Hematopoietic multipotent progenitor cell treated with erythropoietin and hydrocortisone succinate and interleukin-3 and kit ligand, for 8 days (in vitro differentiated cells): ENCODE data around the gene BAIAP3.

Source experiments
- DNase-seq: peaks from one replicate; pipeline ENCODE4 v3.0.0-alpha.2; 2015

BAIAP3 gene

DNA sequence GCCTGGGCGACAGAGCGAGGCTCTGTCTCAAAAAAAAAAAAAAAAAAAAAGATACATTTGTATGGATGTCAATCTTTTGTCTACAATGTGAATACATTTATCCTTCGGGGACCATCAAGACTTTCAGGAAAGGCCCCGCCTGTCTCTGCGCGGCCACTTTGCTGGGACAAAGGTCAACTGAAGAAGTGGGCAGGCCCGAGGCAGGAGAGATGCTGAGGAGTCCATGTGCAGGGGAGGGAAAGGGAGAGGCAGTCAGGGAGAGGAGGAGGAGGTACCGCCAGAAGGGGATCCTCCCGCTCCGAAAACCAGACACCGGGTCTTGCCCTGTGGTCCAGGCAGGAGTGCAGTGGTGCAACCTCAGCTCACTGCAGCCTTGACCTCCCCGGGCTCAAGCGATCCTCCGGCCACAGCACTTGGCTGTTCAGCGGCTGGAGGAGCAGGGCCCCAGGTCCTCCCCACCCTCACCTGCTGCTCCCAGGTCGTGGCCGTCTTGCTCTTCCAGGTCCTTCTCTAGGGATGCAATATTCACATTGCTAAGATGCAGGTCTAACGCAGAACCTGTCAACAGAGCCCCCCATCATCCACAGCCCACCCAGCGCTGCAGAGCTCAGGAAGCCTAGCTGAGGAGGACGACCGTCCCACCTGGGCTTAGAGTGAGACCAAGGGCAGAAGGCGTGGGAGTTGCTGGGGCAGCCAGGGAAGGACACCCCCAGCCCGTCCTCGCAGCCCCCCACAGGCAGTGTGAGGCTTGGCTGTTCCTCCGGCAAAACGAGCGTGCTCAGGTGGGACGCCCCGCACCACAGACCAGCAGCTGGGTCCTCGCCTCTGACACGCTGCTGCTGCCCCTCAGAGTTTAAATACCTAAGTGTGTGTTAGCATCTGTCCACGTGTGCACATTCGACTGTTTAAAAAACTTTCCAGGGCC lies 37.9 kb downstream of the BAIAP3 start:
- no peak for DNase-seq

DNA sequence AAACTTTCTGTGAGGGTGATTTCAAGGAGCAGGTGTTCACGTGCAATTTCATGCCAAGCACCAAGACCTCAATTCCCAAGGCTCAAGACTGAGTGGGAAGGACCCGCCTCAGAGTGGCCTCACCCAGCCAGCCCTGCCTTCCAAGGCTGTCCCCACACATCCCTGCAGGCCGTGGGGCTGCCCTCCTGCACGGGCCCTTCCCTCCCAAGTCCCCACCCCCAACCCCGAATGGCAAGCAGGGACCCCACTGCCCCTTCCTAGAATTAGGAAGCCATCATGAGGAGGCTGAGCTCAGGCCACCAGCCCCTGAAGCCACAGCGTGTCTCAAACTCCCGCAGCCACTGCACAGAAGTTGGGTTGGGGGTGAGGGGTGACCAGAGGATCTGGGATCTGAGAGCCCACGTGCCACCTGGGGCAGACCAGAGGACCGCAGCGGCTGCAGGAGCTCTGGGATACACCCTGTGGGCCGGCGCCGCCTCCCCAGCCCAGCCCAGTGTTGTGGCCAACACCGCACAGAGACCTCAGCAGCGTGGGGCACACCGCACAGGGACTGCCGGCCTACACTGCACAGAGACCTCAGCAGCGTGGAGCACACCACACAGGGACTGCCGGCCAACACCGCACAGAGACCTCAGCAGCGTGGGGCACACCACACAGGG lies 39.0 kb downstream of the BAIAP3 start:
- DNase-seq = no peak

DNA sequence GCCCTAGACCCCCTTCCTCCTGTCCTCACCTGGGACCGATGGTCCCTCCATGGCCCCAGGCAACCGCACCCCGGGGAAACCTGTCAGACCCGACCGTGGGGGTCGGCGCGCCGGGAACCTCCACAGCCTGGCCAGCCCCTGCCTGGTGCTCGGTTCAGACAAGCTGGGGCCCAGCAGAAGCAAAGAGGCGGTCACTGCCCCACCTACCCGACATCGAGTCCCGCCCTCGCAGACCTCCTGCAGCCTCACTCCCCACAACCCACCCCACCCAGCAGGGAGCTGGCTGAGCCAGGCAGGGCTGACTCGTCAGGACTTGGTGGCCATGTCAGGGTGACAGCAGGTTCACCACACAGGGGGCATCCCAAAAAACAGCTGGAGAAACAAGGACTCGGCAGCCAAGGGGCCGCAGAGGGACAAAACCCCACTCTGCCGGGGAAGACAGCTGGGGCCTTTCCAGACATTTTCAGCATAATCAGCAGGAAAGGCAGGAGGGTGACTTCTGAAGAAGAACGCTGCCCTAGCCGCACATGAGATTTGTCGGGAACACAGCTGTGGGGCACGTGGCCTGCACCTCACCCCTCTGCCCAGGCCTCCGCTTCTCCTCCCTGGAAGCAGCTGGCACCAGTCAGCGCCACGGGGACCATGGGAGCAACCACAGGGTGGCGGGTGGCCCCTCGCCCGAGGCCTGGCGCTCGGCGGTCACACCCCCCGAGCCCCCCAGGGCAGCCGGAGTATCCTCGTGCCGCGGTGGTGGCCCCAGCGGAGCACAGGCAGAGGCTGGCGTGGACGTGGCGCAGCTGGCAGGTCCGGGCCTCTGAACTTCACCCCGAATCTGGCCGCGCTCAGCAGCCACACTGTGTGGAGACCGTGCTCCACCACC lies 41.2 kb downstream of the BAIAP3 start:
- DNase-seq = no peak

DNA sequence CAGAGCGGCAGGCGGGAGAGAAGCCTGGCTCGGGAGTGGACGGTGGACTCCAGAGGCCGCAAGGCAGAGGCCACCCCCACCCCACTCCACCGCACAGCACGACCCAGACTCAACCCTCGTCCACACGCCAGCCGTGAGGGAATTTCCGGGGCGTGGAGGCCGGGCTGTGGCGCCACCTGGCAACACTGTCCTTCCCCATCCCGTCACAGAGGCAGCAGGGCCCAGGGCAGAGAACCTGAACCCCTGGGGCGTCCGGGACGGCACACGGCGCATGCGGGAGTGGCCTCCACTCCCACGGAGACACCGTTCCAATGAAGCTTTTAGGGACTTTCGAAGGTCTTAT lies 41.8 kb downstream of the BAIAP3 start:
- DNase-seq = no peak

DNA sequence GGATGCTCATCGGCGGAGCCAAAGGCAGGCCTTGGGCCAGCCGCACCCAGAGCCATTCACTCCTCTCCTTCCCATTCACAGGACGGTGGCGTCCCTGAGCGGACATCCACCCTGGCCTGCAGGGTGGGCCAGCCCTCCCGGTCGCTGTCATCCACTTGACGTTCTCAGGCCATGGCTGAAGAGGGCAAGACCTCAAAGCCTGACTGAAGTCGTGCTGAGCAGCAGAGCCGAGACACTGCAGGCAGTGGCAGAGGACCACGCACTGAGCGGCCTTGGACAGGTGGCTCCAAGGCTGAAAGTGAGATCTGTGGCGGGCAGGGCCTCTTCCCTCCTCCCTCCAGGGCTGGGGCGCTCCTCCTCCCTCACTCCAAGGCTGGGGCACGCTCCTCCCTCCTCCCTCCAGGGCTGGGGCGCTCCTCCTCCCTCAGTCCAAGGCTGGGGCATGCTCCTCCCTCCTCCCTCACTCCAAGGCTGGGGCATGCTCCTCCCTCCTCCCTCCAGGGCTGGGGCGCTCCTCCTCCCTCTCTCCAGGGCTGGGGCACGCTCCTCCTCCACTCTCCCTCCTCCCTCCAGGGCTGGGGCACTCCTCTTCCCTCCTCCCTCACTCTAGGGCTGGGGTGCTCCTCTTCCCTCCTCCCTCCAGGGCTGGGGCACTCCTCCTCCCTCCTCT lies 42.4 kb downstream of the BAIAP3 start:
- peak; percentile 42 for DNase-seq

DNA sequence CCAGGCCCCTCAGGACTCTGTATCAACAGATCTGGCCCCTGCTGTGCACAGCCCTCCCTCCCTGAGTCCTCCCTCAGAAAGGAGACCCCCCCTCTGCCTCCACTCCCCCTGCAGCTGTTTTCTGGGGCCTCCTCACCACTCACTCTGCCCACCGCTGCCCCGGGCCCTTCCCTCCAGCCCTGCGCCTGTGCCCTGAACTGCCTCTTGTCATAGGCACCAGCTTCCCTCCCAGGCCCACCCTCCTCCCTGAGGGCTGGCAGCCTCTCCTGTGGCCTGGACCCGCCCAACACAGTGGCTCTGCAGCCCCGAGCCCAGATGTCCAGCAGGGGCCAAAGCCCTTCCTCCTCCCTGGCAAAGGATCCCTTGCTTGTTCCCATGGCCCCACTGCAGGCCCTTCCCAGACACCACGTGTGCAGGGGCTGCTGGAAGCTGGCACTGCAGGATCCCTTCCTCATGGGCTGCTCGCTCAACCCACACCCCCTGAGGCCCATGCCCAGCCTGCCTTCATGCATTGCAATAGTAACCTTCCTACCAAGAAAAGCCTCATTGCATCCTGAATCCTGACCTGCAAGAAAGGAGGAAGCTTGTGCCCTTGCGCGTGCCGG lies 44.1 kb downstream of the BAIAP3 start:
- DNase-seq = no peak

DNA sequence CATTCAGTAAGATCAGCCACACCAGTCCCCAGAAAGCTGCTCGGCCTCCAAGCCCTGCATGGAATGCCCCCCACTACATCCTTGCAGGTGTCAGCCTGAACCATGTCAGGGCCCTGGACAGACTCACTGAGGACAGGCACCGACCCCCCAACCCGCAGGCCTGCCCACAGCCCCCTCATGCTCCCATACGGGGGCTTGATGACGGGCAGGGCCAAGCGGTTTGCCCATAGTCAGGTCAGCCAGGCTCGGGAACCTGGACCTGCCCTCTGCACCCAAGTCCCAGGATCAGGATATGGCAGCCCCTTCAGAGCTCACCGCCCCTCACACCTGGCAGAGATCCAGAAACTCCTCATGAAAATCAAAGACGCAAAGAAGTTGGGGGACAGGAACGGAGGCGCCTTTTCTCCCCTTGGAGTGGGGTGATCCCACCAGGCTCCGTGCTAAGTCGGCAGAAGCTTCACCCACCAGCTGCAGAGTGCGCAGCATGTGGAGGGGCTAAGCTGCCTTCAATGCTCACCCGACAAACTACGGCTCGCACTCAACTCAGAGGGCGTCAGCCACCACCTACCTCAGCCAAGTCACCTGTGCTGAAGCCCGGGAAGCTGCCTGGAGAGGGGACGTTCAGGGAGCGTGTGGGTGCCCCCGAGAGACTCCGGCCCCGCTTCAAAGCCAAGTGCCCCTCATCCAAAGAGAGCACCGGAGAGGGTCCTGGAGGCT lies 44.8 kb downstream of the BAIAP3 start:
- DNase-seq = no peak

DNA sequence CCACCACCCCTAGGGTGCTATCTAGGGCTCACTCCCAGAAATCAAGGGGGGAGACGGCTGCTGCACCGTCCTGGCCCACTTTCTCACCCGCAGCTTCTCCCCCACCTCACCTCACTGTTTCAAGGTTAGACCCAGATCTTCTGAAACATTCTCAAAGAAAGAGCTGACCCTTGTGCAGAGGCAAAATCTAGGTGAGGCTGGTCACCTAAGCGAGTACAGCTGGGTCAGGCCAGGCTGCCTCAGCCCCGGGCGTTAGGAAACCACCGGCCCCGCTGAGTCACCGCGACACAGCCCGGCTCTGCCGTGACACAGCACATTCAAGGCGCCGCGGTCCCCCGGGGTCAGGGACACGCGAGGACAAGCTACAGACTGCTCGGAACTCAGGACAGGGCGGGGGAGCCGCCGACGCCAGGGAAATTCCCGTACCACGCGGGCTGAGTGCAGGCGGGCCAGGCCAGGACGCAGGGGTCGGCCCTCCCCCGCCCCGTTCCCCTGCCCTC lies 45.4 kb downstream of the BAIAP3 start:
- peak; percentile 73 for DNase-seq

DNA sequence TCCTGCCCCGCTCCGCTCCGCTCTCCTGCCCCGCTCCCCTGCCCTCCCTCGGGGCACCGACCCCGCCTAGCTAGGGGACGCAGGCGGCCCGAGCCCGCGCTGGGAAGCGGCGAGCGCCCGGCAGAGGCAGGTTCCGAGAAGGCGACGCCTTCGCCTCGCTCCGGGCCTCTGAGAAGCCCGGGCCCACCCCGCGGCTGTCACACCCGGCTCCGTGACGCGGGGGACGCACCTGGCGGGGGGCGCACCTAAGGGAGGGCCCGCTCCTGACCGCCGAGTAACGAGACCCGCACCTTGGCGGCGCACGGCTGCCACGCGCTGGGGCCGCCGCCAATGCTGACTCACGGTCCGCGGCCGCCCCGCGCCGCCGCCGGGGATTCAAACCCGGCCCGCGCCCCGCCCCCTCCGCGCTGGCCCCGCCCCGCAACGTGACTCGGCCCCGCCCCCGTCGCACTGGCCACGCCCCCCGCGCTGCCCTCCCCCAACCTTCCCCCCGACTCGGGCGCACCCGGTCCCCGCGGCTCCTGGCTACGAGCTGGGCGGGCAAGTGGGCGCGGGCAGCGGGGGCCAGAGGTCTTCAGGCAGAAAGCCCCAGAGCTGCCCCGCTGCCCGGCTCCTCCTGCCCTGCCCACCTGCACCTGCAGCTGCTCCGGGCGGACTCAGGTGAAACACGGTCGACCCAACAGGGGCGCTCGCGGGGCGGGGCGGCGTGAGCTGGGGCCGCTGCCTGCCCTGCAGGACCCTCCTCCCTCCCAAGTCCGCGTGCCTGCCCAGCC lies 46.0 kb downstream of the BAIAP3 start:
- peak; percentile 67 for DNase-seq

DNA sequence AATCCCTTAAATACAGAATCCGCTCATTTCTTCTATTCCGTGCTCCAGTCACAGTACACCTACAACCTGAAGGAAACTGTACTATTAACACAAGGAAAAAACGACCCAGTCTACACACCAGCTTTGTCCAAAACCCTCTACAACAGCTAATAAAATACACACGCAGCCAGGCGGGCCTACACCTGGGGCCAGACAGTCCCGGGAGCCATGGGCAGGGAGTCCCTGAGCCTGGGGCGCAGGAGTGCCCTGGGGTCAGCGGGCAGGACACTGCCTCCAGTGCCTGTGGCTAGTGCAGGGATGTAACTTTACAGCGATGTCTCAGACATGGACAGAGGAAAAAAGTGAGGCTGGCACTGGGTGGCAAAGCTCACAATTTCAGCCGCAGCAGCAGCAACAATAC lies 46.8 kb downstream of the BAIAP3 start:
- no peak for DNase-seq

DNA sequence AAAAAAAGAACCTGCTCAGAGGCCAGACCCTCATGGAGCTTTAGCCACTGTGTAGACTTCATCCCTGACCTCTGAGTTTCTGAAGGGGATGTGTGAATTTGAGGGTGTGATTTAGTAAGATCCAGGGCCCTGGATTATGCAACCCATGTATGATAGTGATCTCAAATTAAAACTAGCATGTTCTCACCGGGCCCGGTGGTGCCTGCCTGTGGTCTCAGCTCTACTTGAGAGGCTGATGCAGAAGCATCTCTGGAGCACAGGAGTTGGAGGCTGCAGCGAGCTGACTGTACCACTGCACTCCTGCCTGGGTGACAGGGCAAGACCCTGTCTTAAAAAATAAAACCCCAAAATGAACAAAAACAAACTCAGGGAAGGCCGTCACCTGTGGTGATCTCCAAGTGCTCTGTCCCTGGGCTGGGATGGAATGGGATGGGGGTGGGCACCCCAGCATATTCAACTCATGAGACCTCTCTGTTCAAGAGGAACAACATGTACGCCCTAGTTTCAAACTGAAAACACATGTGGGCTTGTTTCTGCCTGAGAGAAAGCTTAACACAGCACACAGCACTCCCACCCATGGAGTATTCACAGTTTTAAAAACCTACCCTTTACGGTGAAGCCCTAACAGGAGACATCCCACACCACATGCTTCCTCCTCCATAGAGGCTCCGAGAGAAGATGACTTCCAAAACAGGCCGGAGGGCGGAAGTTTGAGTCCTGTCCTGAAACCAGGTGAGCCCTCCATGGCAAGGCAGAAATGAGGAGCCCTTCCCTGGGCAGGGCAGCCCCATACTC lies 48.4 kb downstream of the BAIAP3 start:
- DNase-seq = no peak

DNA sequence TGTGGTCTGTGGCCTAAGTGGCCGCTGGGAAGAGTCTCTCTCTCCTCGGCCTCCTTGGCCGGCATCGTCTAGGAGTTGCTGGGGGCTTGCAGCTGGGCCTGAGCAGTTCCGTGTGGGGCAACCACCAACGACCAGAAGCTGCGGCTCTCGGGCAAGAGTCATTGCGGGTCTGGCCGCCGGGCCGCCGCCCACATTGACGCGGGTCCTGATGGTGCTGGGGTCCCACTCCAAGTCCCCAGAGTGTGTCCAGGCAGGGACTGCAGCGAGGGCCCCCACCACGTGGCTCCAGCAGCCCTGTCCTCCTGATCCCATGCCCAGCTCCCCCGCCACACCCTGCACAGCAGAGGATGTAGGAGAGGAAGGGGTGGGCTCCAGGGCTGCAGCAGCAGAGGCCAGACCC lies 50.1 kb downstream of the BAIAP3 start:
- no peak for DNase-seq

DNA sequence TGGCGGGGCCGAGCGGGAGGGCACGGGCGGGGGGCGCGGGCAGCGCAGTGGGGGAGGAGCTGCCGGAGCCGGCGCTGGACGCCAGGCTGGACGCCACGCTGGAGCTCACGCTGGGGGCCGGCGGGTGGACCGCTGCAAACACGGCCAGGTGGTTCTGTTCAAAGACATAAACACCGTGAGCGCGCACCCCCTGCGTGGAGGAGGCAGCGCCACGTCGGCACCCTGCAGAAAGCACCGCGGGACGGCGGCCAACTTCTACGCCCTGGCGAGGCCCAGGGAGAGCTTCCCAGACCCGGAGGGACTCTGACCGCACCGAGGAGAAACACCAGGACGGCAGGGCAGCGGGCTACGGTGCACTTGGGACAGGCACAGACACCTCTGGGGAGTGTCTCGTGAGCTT lies 51.8 kb downstream of the BAIAP3 start:
- DNase-seq = no peak

DNA sequence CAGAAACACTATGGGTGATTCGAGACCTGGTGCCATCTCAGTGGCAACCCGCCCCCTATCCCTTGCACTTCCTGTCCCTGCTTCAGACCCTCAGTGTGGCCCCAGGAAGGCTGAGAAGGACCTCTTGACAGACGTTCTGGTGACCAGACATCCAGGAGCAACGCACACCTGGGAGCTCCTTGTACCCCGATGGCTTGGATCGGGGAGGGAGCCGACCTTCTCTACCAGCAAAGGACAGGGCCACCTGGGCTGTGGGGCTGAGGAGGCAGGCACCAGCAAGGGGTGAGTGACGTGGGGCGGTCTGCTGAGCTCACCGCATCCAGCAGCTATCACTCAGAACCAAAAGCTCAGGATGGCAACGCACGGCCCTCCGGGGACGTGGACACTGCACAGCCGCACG lies 53.9 kb downstream of the BAIAP3 start:
- no peak for DNase-seq

DNA sequence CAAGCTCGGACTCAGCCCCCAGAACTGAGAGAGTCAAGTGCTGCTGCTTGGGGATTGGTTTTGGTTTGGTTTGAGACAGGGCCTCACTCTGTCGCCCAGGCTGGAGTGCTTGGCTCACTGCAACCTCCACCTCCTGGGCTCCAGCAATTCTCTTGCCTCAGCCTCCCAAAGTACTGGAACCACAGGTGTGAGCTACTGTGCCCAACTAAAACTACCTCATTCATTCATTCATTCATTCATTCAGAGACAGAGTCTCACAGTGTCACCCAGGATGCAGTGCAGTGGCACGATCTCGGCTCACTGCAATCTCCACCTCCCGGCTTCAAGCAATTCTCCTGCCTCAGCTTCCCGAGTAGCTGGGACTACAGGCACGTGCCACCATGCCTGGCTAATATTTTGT lies 56.3 kb downstream of the BAIAP3 start:
- no peak for DNase-seq

DNA sequence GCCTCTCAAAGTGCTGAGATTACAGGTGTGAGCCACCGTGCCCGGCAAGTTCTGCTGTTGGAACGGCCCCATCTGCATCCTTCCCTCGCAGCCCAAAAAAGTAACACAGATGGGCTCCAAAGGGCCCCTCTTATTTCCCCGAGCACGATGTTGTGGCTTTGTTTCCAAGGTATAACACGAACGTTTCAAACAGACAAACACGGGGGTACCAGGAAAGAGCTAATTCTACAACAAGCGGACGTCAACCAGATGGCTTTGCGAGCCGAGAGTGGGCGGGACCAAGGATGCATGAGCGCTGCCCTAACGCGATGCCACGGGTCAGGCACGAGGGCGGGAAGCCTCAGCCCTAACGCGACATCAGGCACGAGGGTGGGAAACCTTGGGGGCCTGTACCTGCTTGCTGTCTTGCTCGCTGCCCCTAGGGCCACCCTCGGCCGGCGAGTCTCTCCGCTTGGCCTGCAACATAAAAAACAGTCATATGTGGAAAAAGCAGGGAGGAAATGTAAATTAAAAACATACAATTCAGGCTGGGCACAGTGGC lies 56.9 kb downstream of the BAIAP3 start:
- DNase-seq = no peak

DNA sequence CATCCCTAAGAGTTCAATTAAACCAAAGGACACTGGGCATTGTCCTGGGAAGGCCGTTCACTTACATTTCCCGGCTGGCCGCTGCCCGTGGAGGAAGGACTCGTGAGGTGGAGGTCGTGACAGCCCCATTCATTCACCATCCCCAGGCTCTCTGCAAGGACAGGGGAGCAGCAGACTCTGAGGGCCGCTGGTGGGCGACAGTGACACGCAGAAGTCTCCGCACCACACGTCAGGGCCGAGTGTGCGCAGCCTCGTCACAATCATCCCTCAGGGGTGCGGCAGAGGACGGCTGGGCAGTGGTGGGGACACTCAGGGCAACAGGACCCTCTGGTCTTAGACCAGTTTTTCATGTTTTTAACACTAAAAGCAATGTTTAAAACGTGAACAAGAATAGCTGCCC lies 59.4 kb downstream of the BAIAP3 start:
- DNase-seq = no peak

DNA sequence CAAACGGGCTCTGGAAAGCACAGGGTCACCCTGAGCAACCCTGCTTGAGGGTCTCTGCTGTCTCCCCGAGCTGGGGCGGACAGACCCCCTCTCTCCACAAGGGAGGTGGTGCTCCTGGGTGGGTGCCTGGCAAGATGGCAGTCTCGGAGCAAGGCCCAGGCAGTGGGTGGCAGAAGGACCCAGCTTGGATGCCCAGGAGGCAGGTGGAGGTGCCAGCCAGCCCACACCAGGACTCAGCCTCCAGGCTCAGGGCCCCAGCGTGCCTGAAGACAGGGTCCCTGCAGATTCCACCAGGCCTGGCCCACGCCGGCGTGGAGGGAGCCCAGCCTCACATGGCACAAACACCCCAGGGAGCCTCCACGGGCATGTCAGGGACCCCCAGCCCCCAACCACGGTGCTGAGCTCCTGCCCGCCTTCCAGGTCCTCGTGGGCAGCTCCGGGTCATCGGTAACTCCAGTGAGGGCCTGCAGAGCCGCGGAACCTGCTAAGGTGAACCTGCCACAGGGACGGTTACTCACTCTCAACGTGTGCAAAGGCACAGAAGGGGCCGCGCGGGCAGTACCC lies 60.2 kb downstream of the BAIAP3 start:
- DNase-seq = no peak

DNA sequence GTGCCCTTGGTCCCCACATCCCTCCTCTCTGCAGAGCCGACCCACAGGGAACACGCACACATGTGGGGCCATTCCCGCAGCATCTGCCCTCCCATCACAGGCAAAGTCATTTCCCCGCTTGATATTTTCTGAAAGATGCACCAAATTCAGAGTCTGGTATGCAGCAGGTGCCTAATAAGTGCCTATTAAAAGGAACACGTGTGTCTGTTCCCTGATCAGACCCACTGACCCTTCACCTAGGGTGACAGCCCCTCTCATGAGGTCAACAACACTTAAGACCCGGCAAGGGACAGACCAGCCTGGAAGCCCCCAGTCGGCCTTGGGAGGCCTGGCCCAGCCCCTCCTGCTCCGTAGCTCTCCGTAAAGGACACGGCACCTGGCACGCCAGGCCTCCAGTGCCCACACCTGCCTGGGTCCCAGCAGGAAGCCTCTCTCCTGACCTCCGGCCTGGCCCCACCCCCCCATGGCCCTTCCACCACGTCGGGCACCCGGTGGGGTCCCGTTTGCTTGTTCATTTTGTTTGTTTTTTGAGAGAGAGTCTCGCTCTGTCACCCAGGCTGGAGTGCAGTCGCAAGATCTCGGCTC lies 61.0 kb downstream of the BAIAP3 start:
- DNase-seq = no peak
